Pancreas (tissue), 10 donors: ENCODE data around the gene GPC6. TPM values are rescaled to one million over a fixed set of nuclear protein-coding genes. Genes with fewer than 3 reads are reported as not detected.

ENCODE experiments used
- ATAC-seq, 4 donors: fragments of 200-7000 bp; cut with Tn5 transposase; one replicate each; pipeline versions ENCODE4 v1.8.0 to v1.9.1; 2020; ENCODE audit warnings: mild to moderate bottlenecking in 4 of 4, moderate library complexity in 4 of 4
- DNase-seq, 6 donors: peaks; one replicate each; pipeline ENCODE4 v3.0.0-alpha.2; 2020
- FAIRE-seq: peaks from 2 replicates; lab custom pipeline; 2012; peaks lifted over from hg19 to GRCh38; lab: Jason Lieb, UNC
- H3K27ac ChIP-seq, 4 donors: fragments of 200-600 bp; sonication (generic); 1 replicate in 3 of 4; 2 replicates in 1 of 4; pipeline versions ENCODE4 v1.5.0 to v1.8.0; 2020
- H3K27me3 ChIP-seq, 4 donors: fragments of 200-600 bp; one replicate each; pipeline ENCODE4 v1.8.0; 2021
- H3K36me3 ChIP-seq, 3 donors: fragments of 200-600 bp; sonication (generic) in 1 of 3; one replicate each; pipeline versions ENCODE4 v1.5.0 to v1.8.0; 2020 to 2021
- H3K4me1 ChIP-seq, 3 donors: fragments of 200-600 bp; one replicate each; pipeline ENCODE4 v1.8.0; 2021
- H3K4me3 ChIP-seq, 4 donors: fragments of 200-600 bp; sonication (generic) in 2 of 4; one replicate each; pipeline versions ENCODE4 v1.5.0 to v1.8.0; 2020 to 2021
- H3K9me3 ChIP-seq, 4 donors: fragments of 200-600 bp; one replicate each; pipeline ENCODE4 v1.8.0; 2021
- WGBS, 2 donors: extraction: QIAGEN DNeasy Blood & Tissue Kit; methylation state at CpG; one replicate each; pipeline ENCODE4 v1.1.7; 2013; 5-methylcytosine and 5-hydroxymethylcytosine counted together
- intact Hi-C, 3 donors: fragments of 100-400 bp; cut with DNase I; formaldehyde crosslinking; loops; one replicate each; pipeline versions ENCODE4 v1.11.1 to v1.14.2; 2022
- polyA plus RNA-seq, 2 donors: library from polyadenylated mRNA; stranded (reverse); fragments of 200-250 nt; gene quantifications; one replicate each; pipeline ENCODE4 v1.2.3, GENCODE V29; 2013
- total RNA-seq, 6 donors: library from RNA; stranded (reverse); fragmentation: NEBNext Ultra II Directional in 4 of 6; extraction: Animal tissue kit (Norgen Biotek cat#: 25700) in 4 of 6; gene quantifications; one replicate each; pipeline versions ENCODE4 v1.2.1 to v1.2.4, GENCODE V29; 2021 to 2023
- TF ChIP-seq, protein P1 (sequence below), 4 donors: fragments of 200-600 bp; sonication (generic) in 3 of 4; IDR thresholded peaks; one replicate each; pipeline versions ENCODE4 v1.5.0 to v1.8.0; 2021; ENCODE audit warnings: antibody characterized with exemption in 4 of 4
- donor health status: healthy with polysubstance abuse.
- donor health status: DM: no; HTN: no; CAD: no; lungs with moderate emphysema.
- donor health status: DM: no; HTN: no; CAD: no.
- donor health status: control.
- donor health status: control.
- donor health status: Bipolar disorder and iron deficiency.
- donor health status: DM: yes; HTN: yes; CAD: no.
- donor health status: DM: no; HTN: no; CAD: no.
- donor health status: DM: no; HTN: no; CAD: no.
- donor health status: DM: yes; HTN: yes; CAD: no.

The GPC6 gene
- total and polyA plus RNA-seq, 8 donors, result 0.23 to 3.3 (median 1.2) TPM

DNA sequence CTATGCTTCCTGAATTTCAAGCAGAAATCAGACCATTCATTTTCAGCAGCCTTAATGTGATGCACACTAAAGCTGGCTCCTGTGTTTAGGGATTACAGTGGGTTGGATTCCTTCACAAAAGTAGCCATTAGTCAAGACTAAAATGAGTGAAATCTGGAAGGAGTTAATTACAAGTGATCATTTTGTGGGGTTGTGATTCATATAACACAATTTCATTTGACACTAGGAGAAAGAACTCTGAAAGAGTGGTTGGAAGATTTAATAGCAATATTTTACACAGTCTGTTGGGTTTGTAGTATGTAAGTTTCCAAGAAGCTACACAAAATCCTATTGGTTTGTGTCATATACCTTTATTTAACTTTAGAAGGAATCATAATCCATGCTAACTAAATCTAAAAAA is 1015.9 kb downstream of the GPC6 start:
- ATAC-seq (no peak), FAIRE-seq (no peak), DNase-seq (no peak)
- Histone ChIP-seq H3K27ac (no peak overlapping the region), H3K36me3 (no peaks in the 10 kb centered on the region), H3K4me1 (no peaks in the 10 kb centered on the region), H3K4me3 (no peak overlapping the region), H3K27me3 (no peaks in the 10 kb centered on the region), H3K9me3 (no peaks in the 10 kb centered on the region)
- TF ChIP-seq, protein P1, sequence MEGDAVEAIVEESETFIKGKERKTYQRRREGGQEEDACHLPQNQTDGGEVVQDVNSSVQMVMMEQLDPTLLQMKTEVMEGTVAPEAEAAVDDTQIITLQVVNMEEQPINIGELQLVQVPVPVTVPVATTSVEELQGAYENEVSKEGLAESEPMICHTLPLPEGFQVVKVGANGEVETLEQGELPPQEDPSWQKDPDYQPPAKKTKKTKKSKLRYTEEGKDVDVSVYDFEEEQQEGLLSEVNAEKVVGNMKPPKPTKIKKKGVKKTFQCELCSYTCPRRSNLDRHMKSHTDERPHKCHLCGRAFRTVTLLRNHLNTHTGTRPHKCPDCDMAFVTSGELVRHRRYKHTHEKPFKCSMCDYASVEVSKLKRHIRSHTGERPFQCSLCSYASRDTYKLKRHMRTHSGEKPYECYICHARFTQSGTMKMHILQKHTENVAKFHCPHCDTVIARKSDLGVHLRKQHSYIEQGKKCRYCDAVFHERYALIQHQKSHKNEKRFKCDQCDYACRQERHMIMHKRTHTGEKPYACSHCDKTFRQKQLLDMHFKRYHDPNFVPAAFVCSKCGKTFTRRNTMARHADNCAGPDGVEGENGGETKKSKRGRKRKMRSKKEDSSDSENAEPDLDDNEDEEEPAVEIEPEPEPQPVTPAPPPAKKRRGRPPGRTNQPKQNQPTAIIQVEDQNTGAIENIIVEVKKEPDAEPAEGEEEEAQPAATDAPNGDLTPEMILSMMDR (IDR thresholded peaks at IDR 0.05), result no peak
- intact Hi-C loops, result no loop called here

DNA sequence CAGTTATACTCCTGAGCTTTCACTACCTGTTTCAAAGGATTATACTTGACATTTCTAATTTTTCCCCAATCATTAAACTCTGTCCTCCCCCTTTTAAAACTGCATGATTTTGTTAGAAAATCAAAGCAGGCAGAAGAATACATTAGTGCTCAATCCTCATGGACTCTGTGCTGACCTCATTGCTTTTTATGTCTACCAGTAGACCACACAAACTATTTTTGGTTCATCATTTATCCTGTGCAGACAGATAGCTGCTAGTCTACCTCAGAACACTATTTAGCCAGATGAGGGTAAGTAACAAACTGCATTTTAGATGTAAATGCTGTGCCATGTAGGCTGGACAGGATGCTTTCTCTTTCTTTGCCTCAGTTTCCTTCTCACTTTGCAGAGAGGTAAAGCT is 1016.9 kb downstream of the GPC6 start:
- H3K36me3 ChIP-seq, result no peaks in the 10 kb centered on the region
- H3K9me3 ChIP-seq, result no peaks in the 10 kb centered on the region
- intact Hi-C loops, result no loop called here
- no peaks in the 10 kb centered on the region for H3K4me1 ChIP-seq
- no peaks in the 10 kb centered on the region for H3K27me3 ChIP-seq
- ATAC-seq (no peak), DNase-seq (no peak), FAIRE-seq (no peak)
- TF ChIP-seq, protein P1 (IDR thresholded peaks at IDR 0.05), result no peak
- no peak overlapping the region for H3K4me3 ChIP-seq
- H3K27ac ChIP-seq, result no peak overlapping the region

DNA sequence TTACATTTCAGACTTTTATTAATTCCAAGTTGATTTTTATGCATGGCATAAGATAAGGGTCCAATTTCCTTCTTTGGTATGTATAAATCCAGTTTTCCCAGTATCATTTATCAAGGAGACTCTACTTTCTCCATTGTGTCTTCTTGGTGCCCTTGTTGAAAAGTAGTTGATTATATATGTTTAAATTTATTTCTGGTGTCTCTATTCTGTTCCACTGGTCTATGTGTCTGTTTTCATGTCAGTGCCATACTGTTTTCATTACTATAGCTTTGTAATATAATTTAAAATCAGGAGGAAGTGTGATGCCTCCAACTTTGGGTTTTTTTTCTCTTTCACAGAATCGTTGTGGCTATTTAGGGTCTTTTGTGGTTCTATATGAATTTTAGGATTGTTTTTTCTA is 1019.9 kb downstream of the GPC6 start:
- no peak overlapping the region for H3K4me3 ChIP-seq
- no peaks in the 10 kb centered on the region for H3K27me3 ChIP-seq
- no peaks in the 10 kb centered on the region for H3K9me3 ChIP-seq
- ATAC-seq, result no peak
- no peaks in the 10 kb centered on the region for H3K36me3 ChIP-seq
- no peak overlapping the region for H3K27ac ChIP-seq
- intact Hi-C loops, result no loop called here
- DNase-seq, result no peak
- FAIRE-seq, result no peak
- WGBS, 2 donors, result 47 to 87% methylated on average over 1 of the region's 1 CpG
- TF ChIP-seq, protein P1 (IDR thresholded peaks at IDR 0.05), result no peak
- H3K4me1 ChIP-seq, result no peaks in the 10 kb centered on the region

DNA sequence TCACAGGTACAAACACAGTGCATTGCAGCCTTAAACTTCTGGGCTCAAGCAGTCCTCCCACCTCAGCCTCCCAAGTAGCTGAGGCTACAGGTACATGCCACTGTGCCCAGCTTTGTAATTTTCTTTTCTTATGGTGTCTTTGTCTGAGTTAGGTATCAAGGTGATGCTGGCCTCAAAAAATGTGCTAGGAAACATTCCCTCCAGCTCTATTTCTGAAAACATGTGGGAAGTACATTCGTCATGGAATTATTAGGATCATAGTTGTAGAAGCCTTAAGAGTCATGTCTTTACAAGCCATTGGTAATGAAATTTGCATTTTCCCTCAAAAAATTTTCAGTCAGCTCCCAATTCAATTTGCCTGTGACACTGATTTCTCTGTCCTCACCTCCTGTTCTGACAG is 1021.3 kb downstream of the GPC6 start:
- no peak overlapping the region for H3K27ac ChIP-seq
- no peaks in the 10 kb centered on the region for H3K36me3 ChIP-seq
- 84 to 97% methylated on average over 1 of the region's 1 CpG for WGBS, 2 donors
- H3K4me1 ChIP-seq, result no peaks in the 10 kb centered on the region
- H3K27me3 ChIP-seq, result no peaks in the 10 kb centered on the region
- TF ChIP-seq, protein P1 (IDR thresholded peaks at IDR 0.05), result no peak
- H3K4me3 ChIP-seq, result no peak overlapping the region
- DNase-seq (no peak), ATAC-seq (no peak), FAIRE-seq (no peak)
- intact Hi-C loops, result no loop called here
- no peaks in the 10 kb centered on the region for H3K9me3 ChIP-seq

DNA sequence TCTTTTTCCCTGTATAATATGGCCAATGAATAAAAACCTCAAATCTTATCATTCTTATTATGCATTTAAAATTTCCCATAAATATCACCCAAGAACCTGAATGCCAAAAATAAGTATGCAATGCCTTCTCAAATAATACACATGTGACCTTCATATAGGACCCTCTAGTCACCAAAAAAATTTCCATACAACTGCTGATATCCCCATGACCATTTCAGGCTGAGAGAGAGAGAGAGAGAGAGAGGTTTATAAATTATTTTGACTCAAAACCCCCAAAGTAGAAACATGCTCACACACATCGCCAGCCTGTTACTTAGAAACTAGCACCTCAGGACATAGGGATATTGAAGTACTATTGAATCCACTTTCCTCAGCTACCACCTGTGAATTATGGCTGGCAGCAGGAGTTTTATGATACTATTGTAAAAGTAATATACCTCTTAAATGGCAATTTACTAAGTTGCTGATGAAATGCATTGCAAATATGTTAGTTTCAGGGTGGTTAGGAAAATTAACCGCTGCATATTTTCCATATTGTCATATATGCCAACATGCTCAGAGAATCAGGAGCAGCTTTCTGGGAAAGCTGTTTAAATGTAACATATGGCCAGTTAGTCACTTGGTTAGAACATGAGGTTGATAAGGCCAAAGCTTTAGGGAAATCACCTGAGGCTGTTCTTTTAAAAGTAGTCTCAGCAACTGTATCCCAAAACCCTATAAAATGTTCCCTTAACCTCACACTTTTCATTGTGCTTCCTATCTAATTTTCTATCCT is 1022.0 kb downstream of the GPC6 start:
- no peaks in the 10 kb centered on the region for H3K27me3 ChIP-seq
- no peak for DNase-seq
- TF ChIP-seq, protein P1 (IDR thresholded peaks at IDR 0.05), result no peak
- FAIRE-seq, result no peak
- H3K4me3 ChIP-seq, result no peak overlapping the region
- H3K4me1 ChIP-seq, result no peaks in the 10 kb centered on the region
- no peak overlapping the region for H3K27ac ChIP-seq
- no peaks in the 10 kb centered on the region for H3K9me3 ChIP-seq
- intact Hi-C loops, result no loop called here
- WGBS, 2 donors, result 79 to 80% methylated on average over 2 of the region's 2 CpGs
- H3K36me3 ChIP-seq, result no peaks in the 10 kb centered on the region
- ATAC-seq, result no peak
